ENCODE data around the gene MYRIP.
A peak's percentile ranks its signal among the peaks of the same experiment; 100 is the strongest.

MYRIP gene

DNA sequence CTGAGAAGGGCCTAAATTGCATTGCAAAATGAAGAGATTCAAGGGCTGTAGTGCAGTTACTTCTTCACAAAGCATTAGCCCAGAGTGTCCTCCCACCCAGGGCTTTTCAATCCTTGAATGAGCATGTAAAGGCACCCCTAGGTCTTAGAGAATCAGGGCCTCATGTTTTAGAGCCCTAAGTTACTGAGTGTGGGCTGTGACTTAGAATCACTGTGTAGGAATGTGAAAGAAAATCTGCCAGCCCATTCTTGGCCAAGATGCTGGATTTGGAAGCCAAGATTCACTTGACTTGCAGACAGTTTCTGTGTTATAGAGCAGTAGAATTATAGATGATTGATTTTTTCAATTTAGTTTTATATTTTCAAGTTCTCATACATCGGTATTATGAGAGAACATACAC lies 153.2 kb downstream of the MYRIP start:
- Histone ChIP-seq H4K20me1 (no peaks in the 10 kb centered on the region), H3K9ac (no peak overlapping the region), H3K27me3 (no peaks in the 10 kb centered on the region), H3K4me3 (no peak overlapping the region), H3K4me1 (peaks cover 11 to 17% (median 13%) of the 10 kb centered on the region in 10 experiments), H3K36me3 (no peaks in the 10 kb centered on the region), H3K9me3 (replicated peaks in 1 of 11) (0 out of 22 replicates have a peak, but pooled peaks cover 0 to 7% (median 0%) of the 10 kb centered on the region in 11 experiments), H3K4me2 (no peak overlapping the region), H3K27ac (no peak overlapping the region)
- TF ChIP-seq Cebpa-rat (IDR thresholded peaks at IDR 0.05): no peak

DNA sequence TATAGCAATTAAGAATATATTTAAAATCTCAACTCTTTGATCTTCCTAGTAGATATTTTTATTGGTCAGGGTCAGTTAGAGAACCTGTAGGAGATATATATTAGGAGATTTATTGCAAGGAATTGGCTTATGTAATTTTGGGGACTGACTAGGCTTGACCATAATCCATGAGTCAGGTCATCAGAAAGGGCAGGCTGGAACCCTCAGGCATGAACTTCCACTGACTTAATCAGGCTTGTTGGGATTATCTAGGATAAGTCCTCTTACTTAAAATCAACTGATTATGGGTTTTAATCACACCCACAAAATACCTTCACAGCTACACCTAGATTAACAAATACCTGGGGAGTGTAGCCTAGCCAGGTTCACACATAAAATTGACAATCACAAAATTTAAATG lies 156.1 kb downstream of the MYRIP start:
- peaks cover 0 to 5% (median 0%) of the 10 kb centered on the region in 11 experiments; a peak in 1 of 22 replicates for H3K9me3 ChIP-seq (replicated peaks in 1 of 11)
- no peaks in the 10 kb centered on the region for H3K36me3 ChIP-seq
- peaks cover 10 to 12% (median 11%) of the 10 kb centered on the region in 10 experiments for H3K4me1 ChIP-seq
- no peak overlapping the region for H3K27ac ChIP-seq
- no peaks in the 10 kb centered on the region for H4K20me1 ChIP-seq
- H3K27me3 ChIP-seq: no peaks in the 10 kb centered on the region
- H3K9ac ChIP-seq: no peak overlapping the region
- H3K4me3 ChIP-seq: no peak overlapping the region
- TF ChIP-seq Cebpa-rat (IDR thresholded peaks at IDR 0.05): no peak
- H3K4me2 ChIP-seq: no peak overlapping the region

DNA sequence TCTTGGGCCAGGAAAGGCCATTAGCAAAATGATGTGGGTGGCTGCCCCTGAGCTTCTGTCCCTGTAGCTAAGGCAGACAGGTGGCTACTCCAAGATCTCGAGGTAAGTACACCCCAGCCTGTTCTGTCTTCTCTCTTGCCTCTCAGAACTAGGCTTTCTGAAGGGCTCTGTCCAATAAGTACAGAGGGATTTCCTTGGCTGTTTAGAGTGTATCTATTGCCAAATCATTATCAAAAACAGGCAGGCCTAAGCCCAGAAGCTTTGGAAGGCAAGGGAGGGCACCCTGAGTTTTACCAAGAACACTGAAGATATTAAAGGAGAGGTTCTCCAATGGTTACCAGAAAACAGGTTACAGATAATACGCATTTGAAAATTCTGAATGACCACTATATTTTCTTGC lies 156.6 kb downstream of the MYRIP start:
- Histone ChIP-seq H3K27me3 (no peaks in the 10 kb centered on the region), H3K9ac (no peak overlapping the region), H4K20me1 (no peaks in the 10 kb centered on the region), H3K4me3 (no peak overlapping the region), H3K4me1 (peaks cover 4 to 7% (median 6%) of the 10 kb centered on the region in 10 experiments; a peak in 19 of 20 replicates), H3K36me3 (no peaks in the 10 kb centered on the region), H3K4me2 (no peak overlapping the region), H3K27ac (no peak overlapping the region), H3K9me3 (replicated peaks in 1 of 11) (peaks cover 0 to 5% (median 0%) of the 10 kb centered on the region in 11 experiments; a peak in 1 of 22 replicates)
- TF ChIP-seq Cebpa-rat (IDR thresholded peaks at IDR 0.05): no peak

DNA sequence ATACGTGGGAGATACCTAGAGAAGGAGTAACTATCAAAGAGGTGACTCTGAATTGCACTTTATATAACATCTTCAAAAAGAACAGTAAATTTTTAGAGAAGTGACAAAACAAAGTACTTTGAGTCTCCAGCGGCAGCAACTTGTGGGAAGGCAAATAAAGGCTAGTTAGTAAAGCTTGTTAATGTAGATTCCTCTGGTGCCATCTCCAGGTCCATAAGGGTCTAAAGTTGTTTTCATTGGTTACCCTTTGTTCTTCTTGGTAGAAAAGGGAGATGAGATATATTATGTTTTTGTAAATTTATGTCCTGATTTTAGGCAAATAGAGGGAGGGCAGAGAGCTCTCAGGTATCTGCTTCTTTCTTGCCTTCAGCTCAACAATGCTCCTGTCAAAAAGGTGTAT lies 161.6 kb downstream of the MYRIP start:
- peaks cover 0 to 5% (median 0%) of the 10 kb centered on the region in 11 experiments; a peak in 1 of 22 replicates for H3K9me3 ChIP-seq (replicated peaks in 1 of 11)
- no peak overlapping the region for H3K4me2 ChIP-seq
- H3K4me3 ChIP-seq: no peak overlapping the region
- no peaks in the 10 kb centered on the region for H3K27me3 ChIP-seq
- TF ChIP-seq Cebpa-rat (IDR thresholded peaks at IDR 0.05): no peak
- no peaks in the 10 kb centered on the region for H4K20me1 ChIP-seq
- H3K36me3 ChIP-seq: no peaks in the 10 kb centered on the region
- no peaks in the 10 kb centered on the region for H3K4me1 ChIP-seq
- H3K9ac ChIP-seq: no peak overlapping the region
- no peak overlapping the region for H3K27ac ChIP-seq

DNA sequence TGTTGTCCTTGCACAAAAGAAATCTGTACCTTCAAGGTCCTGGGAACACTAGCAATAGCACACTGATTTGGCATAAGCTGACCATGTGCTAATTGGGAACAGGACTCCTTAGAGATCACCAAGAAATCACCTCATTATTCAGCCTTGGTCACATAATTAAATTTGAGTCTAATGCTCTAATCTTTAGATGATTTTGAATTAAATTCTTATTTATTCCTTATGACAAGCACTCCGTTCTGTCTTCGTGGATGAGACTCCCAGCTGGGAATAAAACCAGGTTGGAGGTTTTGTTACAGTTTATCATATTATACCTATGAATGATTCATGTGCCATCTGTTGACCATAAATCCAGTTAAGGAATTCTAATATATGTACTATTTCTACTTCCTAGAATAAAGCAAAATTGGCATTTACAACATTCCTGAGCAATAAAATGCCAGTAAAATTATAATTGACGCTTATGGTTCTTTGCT lies 162.2 kb downstream of the MYRIP start:
- Histone ChIP-seq H3K9ac (no peak overlapping the region), H3K27me3 (no peaks in the 10 kb centered on the region), H4K20me1 (no peaks in the 10 kb centered on the region), H3K9me3 (replicated peaks in 1 of 11) (peaks cover 0 to 5% (median 0%) of the 10 kb centered on the region in 11 experiments; a peak in 1 of 22 replicates), H3K4me3 (no peak overlapping the region), H3K36me3 (no peaks in the 10 kb centered on the region), H3K27ac (no peak overlapping the region), H3K4me1 (no peaks in the 10 kb centered on the region), H3K4me2 (no peak overlapping the region)
- no peak for TF ChIP-seq Cebpa-rat (IDR thresholded peaks at IDR 0.05)

DNA sequence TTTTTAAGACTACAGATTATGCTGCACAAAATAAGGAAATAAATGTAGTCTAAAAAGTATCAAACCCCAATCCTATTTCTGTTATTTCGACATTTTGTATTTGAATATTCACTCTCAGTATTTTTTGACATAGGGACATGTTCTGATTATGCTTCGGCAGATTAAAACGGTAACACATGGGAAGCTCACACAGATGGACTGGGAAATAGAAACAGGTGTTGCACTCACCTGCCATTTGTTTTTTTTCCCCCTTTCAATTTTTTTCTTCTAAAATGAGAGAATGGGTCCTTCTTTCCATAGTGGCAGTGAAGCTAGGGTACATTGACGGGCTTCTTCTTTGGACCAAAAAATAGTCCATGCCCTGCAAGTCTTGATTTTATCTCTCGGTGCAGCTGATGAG lies 163.1 kb downstream of the MYRIP start:
- no peak overlapping the region for H3K27ac ChIP-seq
- H3K4me3 ChIP-seq: no peak overlapping the region
- H3K4me1 ChIP-seq: no peaks in the 10 kb centered on the region
- no peaks in the 10 kb centered on the region for H4K20me1 ChIP-seq
- peaks cover 0 to 5% (median 0%) of the 10 kb centered on the region in 11 experiments; a peak in 1 of 22 replicates for H3K9me3 ChIP-seq (replicated peaks in 1 of 11)
- no peaks in the 10 kb centered on the region for H3K27me3 ChIP-seq
- no peak overlapping the region for H3K9ac ChIP-seq
- TF ChIP-seq Cebpa-rat (IDR thresholded peaks at IDR 0.05): no peak
- H3K36me3 ChIP-seq: no peaks in the 10 kb centered on the region
- no peak overlapping the region for H3K4me2 ChIP-seq

DNA sequence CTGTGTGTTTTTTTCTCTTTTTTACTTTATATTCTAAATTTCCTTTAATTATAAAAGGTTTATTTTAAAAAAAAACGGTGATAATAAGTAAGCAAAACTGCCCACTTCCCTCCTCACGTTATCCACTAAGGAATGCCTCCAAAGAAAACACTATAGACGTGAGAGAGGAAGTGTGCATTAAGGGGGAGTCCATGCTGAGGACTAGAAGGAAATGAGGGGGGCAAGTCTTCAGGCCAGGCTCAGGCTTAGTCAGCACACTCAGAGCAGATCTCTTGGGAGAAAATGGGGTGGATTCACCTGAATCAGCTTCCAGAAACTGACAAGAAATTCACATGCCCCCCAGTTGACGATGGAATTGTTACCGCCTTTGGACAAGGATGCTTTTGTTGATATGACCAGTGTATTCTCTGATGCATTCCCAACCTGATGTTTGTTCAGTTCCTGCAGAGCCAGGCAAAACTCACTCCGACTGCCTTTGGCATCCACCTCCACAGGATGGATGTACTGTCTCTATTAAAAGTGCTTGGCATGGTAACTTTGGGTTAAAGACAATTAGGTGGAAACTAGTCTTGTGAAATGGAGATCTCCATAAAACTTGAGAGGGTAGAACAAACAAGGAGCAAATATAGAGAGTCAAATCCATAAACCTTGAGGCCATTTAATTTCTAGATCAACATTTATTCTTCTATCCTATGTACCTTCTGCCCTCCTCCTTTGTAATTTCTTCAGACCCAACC lies 167.8 kb downstream of the MYRIP start:
- H3K4me1 ChIP-seq: peaks cover 0 to 26% (median 20%) of the 10 kb centered on the region in 10 experiments; a peak in 16 of 20 replicates
- H3K36me3 ChIP-seq: no peaks in the 10 kb centered on the region
- 0 out of 22 replicates have a peak, but pooled peaks cover 0 to 5% (median 0%) of the 10 kb centered on the region in 11 experiments for H3K9me3 ChIP-seq (replicated peaks in 1 of 11)
- H3K4me3 ChIP-seq: no peak overlapping the region
- H3K9ac ChIP-seq: no peak overlapping the region
- no peaks in the 10 kb centered on the region for H4K20me1 ChIP-seq
- no peak overlapping the region for H3K4me2 ChIP-seq
- no peak for TF ChIP-seq Cebpa-rat (IDR thresholded peaks at IDR 0.05)
- no peak overlapping the region for H3K27ac ChIP-seq
- H3K27me3 ChIP-seq: no peaks in the 10 kb centered on the region

DNA sequence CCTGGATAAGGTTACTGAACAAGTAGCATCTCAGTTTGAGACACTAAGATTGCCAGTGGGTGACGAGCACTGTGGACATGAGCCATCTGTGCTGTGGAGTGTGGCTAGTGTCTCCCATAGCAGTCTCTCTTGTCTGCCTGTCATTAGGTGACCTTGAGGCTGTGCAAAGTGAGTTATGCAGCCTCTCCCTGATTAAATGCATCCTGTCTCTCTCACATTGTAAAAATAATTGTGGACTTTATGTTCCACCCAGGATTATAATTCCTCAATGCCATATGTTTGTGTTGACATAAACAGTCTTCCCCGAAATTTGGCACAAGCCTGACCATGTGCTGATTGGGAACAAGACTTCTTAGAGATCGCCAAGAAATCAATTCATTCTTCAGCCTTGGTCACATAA lies 168.9 kb downstream of the MYRIP start:
- Histone ChIP-seq H3K27ac (no peak overlapping the region), H3K4me1 (peaks cover 0 to 28% (median 21%) of the 10 kb centered on the region in 10 experiments; a peak in 16 of 20 replicates), H3K36me3 (no peaks in the 10 kb centered on the region), H3K27me3 (no peaks in the 10 kb centered on the region), H3K9me3 (replicated peaks in 1 of 11) (0 out of 22 replicates have a peak, but pooled peaks cover 0 to 5% (median 0%) of the 10 kb centered on the region in 11 experiments), H4K20me1 (no peaks in the 10 kb centered on the region), H3K9ac (no peak overlapping the region), H3K4me3 (no peak overlapping the region), H3K4me2 (no peak overlapping the region)
- no peak for TF ChIP-seq Cebpa-rat (IDR thresholded peaks at IDR 0.05)

DNA sequence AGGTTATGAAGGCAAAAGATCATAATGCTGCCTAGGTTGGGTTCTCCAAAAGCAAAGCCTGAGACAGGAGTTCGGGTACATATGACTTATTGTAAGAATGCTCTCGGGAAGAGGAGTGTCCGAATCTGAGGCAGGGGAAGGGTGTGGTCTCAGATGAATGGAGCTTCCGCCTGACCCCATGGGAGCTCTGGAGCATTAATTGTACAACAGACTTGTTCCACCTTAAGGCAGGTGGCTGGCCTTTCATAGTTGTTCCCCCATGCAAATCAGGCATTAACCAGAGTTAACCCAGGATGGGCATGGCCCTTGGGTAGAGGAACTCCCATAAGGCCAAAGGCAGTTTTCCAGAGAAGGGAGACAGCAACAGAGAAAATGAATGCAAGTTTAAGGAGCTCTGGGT lies 170.6 kb downstream of the MYRIP start:
- Histone ChIP-seq H3K27me3 (no peaks in the 10 kb centered on the region), H3K36me3 (no peaks in the 10 kb centered on the region), H3K4me3 (no peak overlapping the region), H4K20me1 (no peaks in the 10 kb centered on the region), H3K4me2 (peak overlapping the region in 6 of 11 experiments; percentile 0 to 36 (median 20); a peak in 7 of 22 replicates), H3K9ac (no peak overlapping the region), H3K27ac (peak overlapping the region in 1 of 11 experiments; percentile 20; a peak in 1 of 22 replicates), H3K9me3 (replicated peaks in 1 of 11) (0 out of 22 replicates have a peak, but pooled peaks cover 0 to 5% (median 0%) of the 10 kb centered on the region in 11 experiments), H3K4me1 (peaks cover 0 to 35% (median 27%) of the 10 kb centered on the region in 10 experiments; a peak in 16 of 20 replicates)
- TF ChIP-seq Cebpa-rat (IDR thresholded peaks at IDR 0.05): no peak
